HG03095 (cell line): ENCODE results near the gene MEI1.

Experiments
- ATAC-seq: cut with Tn5 transposase; IDR thresholded peaks from one replicate; pipeline ENCODE4 v1.9.1; 2021; ENCODE audit warnings: moderate library complexity; ENCODE audit not compliant: unreplicated experiment

Gene MEI1

DNA sequence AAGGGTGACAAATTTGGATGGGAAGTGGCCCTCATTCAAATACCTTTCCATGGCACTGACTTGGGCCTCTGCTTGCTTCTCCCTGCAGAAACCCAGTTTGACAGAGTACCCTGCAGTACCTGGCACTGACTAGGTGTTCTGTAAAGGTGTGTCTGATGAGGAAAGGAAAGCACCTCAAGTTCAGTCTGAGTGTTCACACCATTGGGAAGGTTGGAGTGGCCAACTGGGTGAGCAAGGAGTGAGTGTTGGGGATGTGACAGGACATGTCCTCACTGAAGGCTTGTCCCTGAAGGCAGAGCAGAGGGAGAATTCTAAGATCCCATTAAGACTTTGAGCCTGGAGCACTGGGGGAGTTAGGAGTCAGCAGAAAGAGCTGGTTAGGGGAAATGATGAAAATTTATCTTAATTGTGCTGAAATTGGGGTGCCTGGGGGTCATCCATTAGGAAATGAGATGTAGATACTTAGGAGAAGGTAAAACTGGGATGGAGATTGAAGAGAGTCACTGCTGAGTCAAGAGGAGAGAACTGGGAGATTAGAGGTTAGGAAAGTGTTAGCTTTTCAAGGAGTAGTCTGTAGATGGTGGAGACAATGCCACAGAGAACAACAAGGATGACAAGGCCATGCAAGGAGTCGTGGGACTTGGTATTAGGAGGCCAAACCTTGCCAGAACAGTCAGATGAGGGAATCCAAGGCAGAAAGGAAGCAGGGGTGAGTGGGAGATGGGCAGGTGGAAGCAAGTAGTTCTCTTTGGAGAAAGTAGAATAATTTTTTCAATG is 139.7 kb downstream of the MEI1 start:
- no peak for ATAC-seq

DNA sequence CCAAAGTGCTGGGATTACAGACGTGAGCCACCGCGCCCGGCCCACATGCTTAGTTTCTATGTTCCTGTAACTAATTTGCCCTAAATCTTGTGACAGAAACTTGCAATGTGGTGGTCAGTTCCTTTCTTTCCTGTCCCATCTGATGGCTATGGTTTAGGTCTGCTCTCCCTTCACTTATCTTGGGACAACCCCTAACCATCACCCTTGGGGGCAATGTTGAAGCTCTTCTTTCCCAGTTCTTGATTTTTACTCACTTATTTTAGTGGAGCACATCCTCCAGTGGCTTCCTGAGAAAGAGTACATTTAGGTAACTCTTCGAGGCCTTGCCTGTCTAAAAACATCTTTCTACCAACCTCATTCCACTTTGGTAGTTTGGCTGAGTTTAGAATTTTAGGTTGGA is 140.9 kb downstream of the MEI1 start:
- no peak for ATAC-seq

DNA sequence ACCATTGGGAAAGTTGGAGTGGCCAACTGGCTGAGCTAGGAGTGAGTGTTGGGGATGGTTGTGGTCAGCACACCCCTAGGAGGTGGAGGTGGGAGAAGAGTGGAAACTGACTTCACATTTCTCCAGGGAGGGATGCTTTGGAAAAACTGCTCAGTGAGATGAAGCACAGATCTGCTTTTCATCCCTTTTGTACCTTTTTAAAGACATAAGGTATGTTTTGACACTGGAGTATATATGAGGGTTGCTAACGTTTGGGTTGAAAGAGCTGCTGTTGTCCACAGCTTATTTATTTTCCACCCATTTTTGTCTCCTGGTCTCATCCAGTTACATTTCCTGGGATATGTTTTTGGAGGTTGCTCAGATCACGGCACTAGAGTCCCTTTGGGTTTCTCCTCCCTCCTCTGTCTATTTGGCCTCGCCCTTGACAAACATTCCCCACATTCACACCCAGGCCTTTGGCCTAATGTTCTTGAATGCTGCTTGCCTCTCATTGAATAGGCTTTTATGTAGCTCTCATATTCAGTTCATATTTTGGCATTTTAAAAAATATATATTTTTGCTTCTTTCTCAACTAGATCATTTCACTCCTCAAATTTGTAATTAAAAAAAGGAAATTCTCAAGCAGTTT is 141.9 kb downstream of the MEI1 start:
- ATAC-seq = no peak

DNA sequence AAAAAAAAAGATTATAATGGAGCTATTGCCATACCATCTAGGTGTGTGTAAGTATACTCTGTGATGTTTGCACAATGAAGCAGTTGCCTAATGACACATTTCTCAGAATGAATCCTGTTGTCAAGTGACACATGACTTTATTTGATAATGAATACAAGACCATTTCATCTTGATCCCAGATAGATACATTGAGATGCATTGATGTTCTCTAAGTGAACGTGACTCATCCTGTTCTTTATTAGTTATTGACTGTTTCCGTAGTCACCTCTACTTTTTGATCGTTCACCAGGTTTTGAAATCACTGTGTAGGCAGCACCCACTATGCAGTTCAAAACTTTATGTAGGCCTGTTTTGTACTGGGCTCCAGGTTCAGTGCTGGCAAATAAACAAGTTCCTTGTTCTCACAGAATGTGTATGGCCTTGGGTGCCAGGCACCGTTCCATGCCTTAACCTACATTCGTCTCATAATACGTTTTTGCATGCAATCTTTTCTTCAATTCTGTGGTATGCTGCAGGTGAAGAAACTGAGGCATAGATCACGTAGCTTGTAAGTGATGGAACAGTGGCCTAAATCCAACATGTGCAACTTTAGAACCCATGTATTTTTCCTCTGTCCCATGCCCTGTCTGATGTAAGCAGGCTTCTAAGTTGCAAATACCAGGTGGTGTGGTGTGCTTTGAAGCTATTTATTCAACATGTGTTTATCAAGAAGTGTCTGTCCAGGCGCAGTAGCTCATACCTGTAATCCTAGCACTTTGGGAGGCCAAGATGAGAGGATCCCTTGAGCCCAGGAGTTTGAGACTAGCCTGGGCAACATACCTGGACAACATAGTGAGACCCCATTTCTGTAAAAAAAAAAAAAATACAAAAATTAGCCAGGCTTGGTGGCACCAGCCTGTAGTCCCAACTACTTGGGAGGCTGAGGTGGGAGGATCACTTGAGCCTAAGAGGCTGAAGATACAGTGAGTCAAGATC is 144.0 kb downstream of the MEI1 start:
- ATAC-seq = no peak

DNA sequence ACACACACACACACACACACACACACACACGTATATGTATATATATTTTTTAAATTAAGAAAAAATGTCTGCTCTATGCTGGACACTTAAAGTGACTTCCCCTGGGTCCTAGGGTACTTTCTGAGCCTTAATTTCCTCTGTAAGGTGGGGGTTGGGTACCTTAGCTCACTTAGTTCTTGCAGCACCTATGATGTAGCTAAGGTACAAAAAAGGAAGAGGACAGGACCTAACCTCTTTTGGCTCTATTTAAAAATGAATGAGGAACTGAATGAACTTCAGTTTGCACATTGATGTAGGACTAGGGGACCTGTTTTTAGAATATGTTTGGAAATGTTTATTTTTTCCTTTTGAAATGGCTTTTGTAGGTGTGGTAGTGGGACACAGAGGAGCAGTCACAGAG is 144.7 kb downstream of the MEI1 start:
- ATAC-seq = no peak

DNA sequence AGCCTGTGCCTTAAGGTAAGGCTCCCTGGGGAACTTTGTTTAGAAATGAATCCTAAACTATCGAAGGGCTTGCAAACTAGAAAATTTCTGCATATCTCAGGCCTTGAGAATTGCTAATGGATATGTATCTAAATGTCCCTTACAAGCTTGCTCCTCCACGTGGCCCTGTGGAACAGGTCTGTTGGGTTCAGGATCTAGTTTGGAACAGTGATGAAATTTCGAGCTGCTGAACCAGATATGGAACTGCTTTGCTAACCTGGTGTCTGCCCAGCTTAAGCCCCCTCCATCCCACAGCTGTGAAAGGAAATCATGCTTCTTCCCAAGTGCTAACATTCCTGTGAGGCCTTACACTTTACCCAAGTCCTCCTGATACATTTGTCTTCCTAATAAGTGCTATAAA is 145.2 kb downstream of the MEI1 start:
- ATAC-seq = no peak

DNA sequence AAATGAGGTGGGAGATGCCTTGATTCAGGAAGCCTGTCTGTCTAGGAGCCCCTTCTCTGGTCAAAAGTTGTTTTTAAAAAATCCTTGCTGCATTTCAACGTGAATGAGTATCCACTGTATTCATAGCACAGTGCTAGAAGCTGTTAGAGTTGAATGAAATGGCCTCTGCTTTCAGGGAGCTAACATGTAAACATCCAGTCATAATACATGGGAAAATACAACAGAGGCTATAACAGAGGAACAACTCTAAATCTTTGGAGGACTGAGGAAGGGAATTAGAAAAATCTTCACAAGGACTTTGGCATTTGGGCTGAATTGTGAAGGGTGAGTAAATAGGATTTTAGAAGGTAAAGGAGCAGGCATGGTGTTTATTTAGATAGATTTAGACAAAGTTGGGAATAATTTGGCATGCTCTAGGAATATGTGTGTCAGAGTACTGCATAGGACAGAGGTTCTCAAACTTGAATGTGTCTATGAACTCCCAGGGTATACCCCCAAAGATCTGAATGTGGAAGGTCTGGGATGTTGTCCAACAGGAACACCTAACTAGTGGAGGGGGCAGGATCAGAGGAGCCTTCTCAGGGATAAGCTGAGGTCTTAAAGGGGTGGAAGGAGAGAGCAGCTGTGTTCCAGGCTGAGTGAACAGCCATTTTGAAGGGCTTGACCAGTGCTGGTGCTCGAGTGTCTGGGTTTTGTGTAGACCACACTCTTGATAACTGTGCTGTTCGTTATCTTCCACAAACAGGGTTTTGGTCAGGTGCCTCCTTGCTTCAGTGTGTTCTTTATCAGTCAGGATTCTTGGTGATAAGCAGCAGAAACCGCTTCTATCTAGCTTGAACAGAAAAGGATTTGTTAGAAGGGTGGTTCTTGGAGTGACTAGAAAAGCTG is 146.3 kb downstream of the MEI1 start:
- no peak for ATAC-seq

DNA sequence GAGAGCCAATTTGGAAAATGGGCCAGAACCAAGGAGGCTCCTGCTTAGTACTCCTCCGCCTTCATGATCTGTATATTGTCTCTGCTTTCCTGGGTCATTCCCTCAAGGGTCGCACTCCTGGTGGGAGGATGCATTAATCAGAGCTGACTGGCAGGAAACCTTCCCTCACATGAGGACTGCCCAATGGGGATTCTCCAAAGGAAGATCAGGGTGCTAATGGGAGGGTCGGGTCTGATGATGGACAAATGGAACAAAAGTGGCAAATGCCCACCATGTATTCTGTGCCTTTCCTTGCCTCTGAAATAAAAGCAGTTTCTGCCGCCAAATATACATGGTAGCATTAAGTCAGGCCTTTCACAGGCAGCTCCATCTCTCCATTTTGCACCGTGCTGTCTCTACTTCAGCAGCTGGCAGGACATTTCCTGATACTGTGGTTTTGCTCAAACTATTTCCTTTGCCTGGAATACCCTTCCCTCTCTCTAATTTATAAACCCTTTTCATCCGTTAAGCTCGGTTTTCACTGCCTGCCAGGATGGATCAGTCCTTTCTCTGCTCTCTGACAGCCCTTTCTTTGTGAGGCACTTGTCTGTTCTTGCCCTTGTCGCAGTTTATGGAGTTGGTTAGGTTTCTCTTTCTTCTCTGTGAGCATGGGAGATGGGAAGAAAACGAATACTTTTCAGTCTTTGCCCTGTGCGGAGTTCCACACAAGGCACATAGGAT is 147.1 kb downstream of the MEI1 start:
- ATAC-seq = no peak

DNA sequence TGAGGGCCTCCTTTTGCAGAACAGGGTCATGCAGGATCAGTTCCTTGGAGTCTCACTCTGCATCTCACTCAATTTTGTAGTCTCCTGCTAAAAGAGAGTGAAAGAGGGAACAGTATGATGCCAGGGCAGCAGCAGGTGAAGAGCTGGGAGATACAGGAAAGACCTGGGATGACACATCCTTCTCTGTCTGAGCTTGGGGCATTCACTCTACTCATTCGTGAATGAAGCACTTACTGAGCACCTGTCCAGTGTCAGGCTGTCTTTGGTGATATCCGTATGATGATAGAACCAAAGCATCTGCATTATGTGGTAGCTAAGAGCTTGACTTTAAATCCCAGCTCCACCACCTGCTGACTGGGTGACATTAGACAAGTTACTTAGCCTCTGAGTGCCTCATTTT is 148.0 kb downstream of the MEI1 start:
- no peak for ATAC-seq

DNA sequence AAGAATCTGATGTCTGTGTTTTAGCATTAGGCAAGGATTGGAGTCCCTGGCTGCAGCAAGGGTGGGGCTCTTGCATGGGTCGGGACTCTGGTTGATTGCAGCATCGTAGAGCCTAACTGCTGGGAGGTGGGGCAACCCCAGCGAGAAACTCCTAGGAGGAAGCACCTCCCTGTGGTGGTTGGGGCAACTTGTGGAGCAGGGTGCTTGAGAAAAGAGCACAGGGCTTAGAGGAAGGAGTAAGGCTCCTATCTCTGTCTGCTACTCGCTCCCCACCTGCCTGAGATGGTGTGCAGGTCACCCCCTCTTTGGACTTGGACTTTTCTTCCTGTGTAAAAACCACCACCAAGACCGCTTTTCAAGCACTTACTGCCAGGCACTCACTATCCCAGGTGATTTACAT is 149.2 kb downstream of the MEI1 start:
- no peak for ATAC-seq
